GM10248 (cell line): Measurements from ENCODE around the gene SLCO2B1.

Experiments used
- CTCF ChIA-PET: fragments of 300-600 bp; sonication (Branson Sonifier 250); formaldehyde crosslinking; extraction: SDS; loops from one replicate; lab custom pipeline; 2021; ENCODE audit warnings: antibody characterized with exemption; lab: Yijun Ruan, JAX
- POLR2A ChIA-PET: fragments of 350-650 bp; sonication (Branson Sonifier 250); formaldehyde crosslinking; extraction: SDS; loops from one replicate; lab custom pipeline; 2020; ENCODE audit warnings: antibody characterized with exemption; lab: Yijun Ruan, JAX
- DNase-seq: peaks from one replicate; pipeline ENCODE4 v3.0.0; 2012; ENCODE audit errors: extremely low spot score
- CTCF ChIP-seq: IDR thresholded peaks from 2 replicates; pipeline ENCODE4 v1.5.1; 2012; ENCODE audit warnings: mild to moderate bottlenecking, low read depth; ENCODE audit errors: extremely low read depth, missing control alignments, control extremely low read depth

Gene SLCO2B1

GRCh38 chr11:75147191-75147874 lies 3.6 kb upstream of the SLCO2B1 start:
- no peak for DNase-seq
- CTCF ChIA-PET = interaction anchor here (1.2 to 21.5 kb wide), 5 partner anchors 9 to 217 kb away, joined by 3 to 496 read pairs (median 8); partner anchors contain the start of gene TPBGL
- POLR2A ChIA-PET = no interaction called here
- no peak for TF ChIP-seq CTCF

- TF ChIP-seq CTCF = no peak
- ChIA-PET POLR2A (no interaction called here), CTCF (interaction anchor here (1.5 to 21.5 kb wide), 4 partner anchors 9 to 218 kb away, joined by 5 to 496 read pairs (median 154); partner anchors contain the start of gene TPBGL)
- no peak for DNase-seq
Measured at GRCh38 chr11:75147875-75148263, 3.0 kb upstream of the SLCO2B1 start.

GRCh38 chr11:75148436-75148983 lies 2.4 kb upstream of the SLCO2B1 start:
- POLR2A ChIA-PET = no interaction called here
- CTCF ChIA-PET = interaction anchor here (0.9 to 21.5 kb wide), 3 partner anchors 57 to 219 kb away, joined by 4 to 496 read pairs (median 301); partner anchors contain the start of gene TPBGL
- no peak for DNase-seq
- TF ChIP-seq CTCF = no peak

GRCh38 chr11:75149766-75150465 lies 991 bp upstream of the SLCO2B1 start:
- DNase-seq = no peak
- ChIA-PET CTCF (interaction anchor here (0.6 to 21.5 kb wide), 6 partner anchors 7 to 219 kb away, joined by 3 to 496 read pairs (median 65); partner anchors contain the start of gene TPBGL), POLR2A (no interaction called here)
- TF ChIP-seq CTCF = no peak

- ChIA-PET POLR2A (no interaction called here), CTCF (interaction anchor here (1.1 to 21.5 kb wide), 7 partner anchors 7 to 129 kb away, joined by 3 to 496 read pairs (median 4); partner anchors contain the start of gene TPBGL)
- TF ChIP-seq CTCF = no peak
- no peak for DNase-seq
Measured at GRCh38 chr11:75151346-75152047, 590 bp downstream of the SLCO2B1 start.

GRCh38 chr11:75152090-75152489 lies 1.2 kb downstream of the SLCO2B1 start:
- ChIA-PET POLR2A (no interaction called here), CTCF (interaction anchor here (1.3 to 21.5 kb wide), 4 partner anchors 9 to 129 kb away, joined by 4 to 496 read pairs (median 214); partner anchors contain the start of gene TPBGL)
- TF ChIP-seq CTCF = no peak
- DNase-seq = no peak
